GM18502 (cell line): Measurements from ENCODE around the gene TTC28.
"Not testable (repeated sequence)": the region's sequence is repeated elsewhere in the genome, so short reads cannot be mapped to it uniquely, and the experiment has no call there.

ENCODE experiments used
- ATAC-seq: cut with Tn5 transposase; IDR thresholded peaks from one replicate; pipeline ENCODE4 v1.9.1; 2021; ENCODE audit warnings: mild to moderate bottlenecking; ENCODE audit not compliant: unreplicated experiment, poor library complexity

Gene TTC28

GRCh38 chr22:28505416-28506149 lies 174.1 kb downstream of the TTC28 start:
- no peak for ATAC-seq

- no peak for ATAC-seq
Observed at GRCh38 chr22:28500006-28500405, 179.6 kb downstream of the TTC28 start.

- ATAC-seq: no peak
Observed at GRCh38 chr22:28498044-28498443, 181.6 kb downstream of the TTC28 start.

GRCh38 chr22:28497188-28497587 lies 182.5 kb downstream of the TTC28 start:
- ATAC-seq: no peak

- ATAC-seq: not testable (repeated sequence)
Observed at GRCh38 chr22:28491289-28491688, 188.4 kb downstream of the TTC28 start.

- no peak for ATAC-seq
Observed at GRCh38 chr22:28488825-28489224, 190.8 kb downstream of the TTC28 start.

- ATAC-seq: no peak
Observed at GRCh38 chr22:28484662-28485061, 195.0 kb downstream of the TTC28 start.

GRCh38 chr22:28481725-28482124 lies 197.9 kb downstream of the TTC28 start:
- ATAC-seq: no peak

GRCh38 chr22:28480000-28480715 lies 199.5 kb downstream of the TTC28 start:
- no peak for ATAC-seq

- ATAC-seq: no peak
Observed at GRCh38 chr22:28478564-28478963, 201.1 kb downstream of the TTC28 start.

- ATAC-seq: no peak
Observed at GRCh38 chr22:28477556-28477955, 202.1 kb downstream of the TTC28 start.

GRCh38 chr22:28474330-28474729 lies 205.3 kb downstream of the TTC28 start:
- ATAC-seq: no peak

- no peak for ATAC-seq
Observed at GRCh38 chr22:28473258-28473657, 206.4 kb downstream of the TTC28 start.

- not testable (repeated sequence) for ATAC-seq
Observed at GRCh38 chr22:28467055-28467454, 212.6 kb downstream of the TTC28 start.

- ATAC-seq: no peak
Observed at GRCh38 chr22:28466399-28466798, 213.2 kb downstream of the TTC28 start.

- no peak for ATAC-seq
Observed at GRCh38 chr22:28465841-28466240, 213.8 kb downstream of the TTC28 start.

GRCh38 chr22:28464127-28464526 lies 215.5 kb downstream of the TTC28 start:
- ATAC-seq: no peak

GRCh38 chr22:28463408-28463807 lies 216.2 kb downstream of the TTC28 start:
- ATAC-seq: not testable (repeated sequence)

GRCh38 chr22:28462901-28463300 lies 216.7 kb downstream of the TTC28 start:
- ATAC-seq: no peak

- no peak for ATAC-seq
Observed at GRCh38 chr22:28462041-28462440, 217.6 kb downstream of the TTC28 start.

GRCh38 chr22:28454431-28455064 lies 225.1 kb downstream of the TTC28 start:
- no peak for ATAC-seq
